ENCODE measurements around the gene BDKRB2. TPM values are rescaled to one million over a fixed set of nuclear protein-coding genes. Genes with fewer than 3 reads are reported as not detected.
A peak's percentile ranks its signal among the peaks of the same experiment; 100 is the strongest.

Gene BDKRB2
- total and polyA plus RNA-seq, 2 of the 8 experiments (the other 6 are each of a cell fraction or from before 2014, with no cell fraction given) = 0.13 to 0.21 TPM

GRCh38 chr14:96235426-96235825 is 30.8 kb downstream of the BDKRB2 start:
- Histone ChIP-seq H2BK12ac (ENCODE audit: low read depth, low read length) (peak overlapping the region; percentile 84; the same call in 1 of the 2 replicates), H3K23me2 (ENCODE audit: low read depth, low read length) (0 out of 2 replicates have a peak, but pooled peaks cover 2% of the 10 kb centered on the region), H4K5ac (ENCODE audit: insufficient read length, low read depth, low read length) (no peak overlapping the region), H4K91ac (replicated peaks; ENCODE audit: insufficient read length, low read length) (peak overlapping the region; percentile 83), H2AK5ac (ENCODE audit: low read depth, low read length) (no peak overlapping the region), H4K20me1 (replicated peaks in 1 of 2; ENCODE audit: control insufficient read depth in 1 of 2, insufficient read depth in 2 of 2, low read length in 2 of 2) (no peaks in the 10 kb centered on the region), H2AFZ (ENCODE audit: low read length) (0 out of 2 replicates have a peak overlapping the region, but pooled peaks have one; percentile 50), H3K4me2 (ENCODE audit: insufficient read depth in 1 of 2, low read depth in 2 of 2, low read length in 2 of 2) (0 out of 4 replicates have a peak overlapping the region, but pooled peaks of 1 of the 2 experiments have one; percentile 24), H3K4ac (replicated peaks; ENCODE audit: insufficient read length, low read depth, low read length) (no peak overlapping the region), H3K9ac (replicated peaks in 1 of 4; ENCODE audit: extremely low read depth in 1 of 4, low read depth in 3 of 4, low read length in 3 of 4) (no peak overlapping the region), H2BK15ac (ENCODE audit: low read length) (no peak overlapping the region), H3K4me1 (replicated peaks in 1 of 4; ENCODE audit: control insufficient read depth in 3 of 4, insufficient read depth in 4 of 4, low read length in 3 of 4) (peaks cover 0 to 5% (median 0%) of the 10 kb centered on the region in 4 experiments; a peak in 1 of 7 replicates), H3K79me2 (ENCODE audit: control insufficient read depth in 1 of 2, insufficient read depth in 2 of 2, low read length in 2 of 2) (no peaks in the 10 kb centered on the region), H4K8ac (ENCODE audit: extremely low read depth, insufficient read depth, low read length) (no peak overlapping the region), H3K27ac (ENCODE audit: low read depth, low read length) (no peak overlapping the region), H3K56ac (replicated peaks; ENCODE audit: insufficient read length, low read depth, low read length) (no peak overlapping the region), H3K23ac (ENCODE audit: insufficient read length) (no peak overlapping the region), H3K27me3 (replicated peaks in 1 of 4; ENCODE audit: control insufficient read depth in 3 of 4, extremely low read depth in 1 of 4, insufficient read depth in 3 of 4, low read length in 3 of 4) (no peaks in the 10 kb centered on the region), H3K9me3 (ENCODE audit: insufficient read depth in 2 of 2, low read depth in 1 of 2, low read length in 1 of 2) (no peaks in the 10 kb centered on the region; a peak in 1 of 4 replicates), H3K4me3 (ENCODE audit: extremely low read depth in 1 of 4, insufficient read depth in 2 of 4, low read depth in 3 of 4, low read length in 4 of 4) (no peak overlapping the region), H2BK120ac (replicated peaks; ENCODE audit: low read depth, low read length) (no peak overlapping the region), H2BK20ac (ENCODE audit: low read length) (0 out of 2 replicates have a peak overlapping the region, but pooled peaks have one; percentile 55), H3K18ac (ENCODE audit: extremely low read depth, low read length) (no peak overlapping the region; the same call in none of the 2 replicates), H3K36me3 (ENCODE audit: control insufficient read depth in 2 of 4, insufficient read depth in 4 of 4, low read length in 3 of 4) (no peaks in the 10 kb centered on the region), H2BK5ac (ENCODE audit: low read depth, low read length) (no peak overlapping the region), H3K14ac (ENCODE audit: insufficient read length) (no peak overlapping the region), H3K79me1 (ENCODE audit: low read depth, low read length) (no peaks in the 10 kb centered on the region)
- DNase-seq (ENCODE audit: low read depth in 1 of 2, low spot score in 2 of 2) (no peak), FAIRE-seq (no peak)
- CTCF ChIA-PET (ENCODE audit: partially characterized antibody) = interaction anchor here (0.6 to 2.7 kb wide), 9 partner anchors 10 to 235 kb away, joined by 3 to 9 read pairs (median 3); no protein-coding TSS in a partner anchor
- POLR2A ChIA-PET (ENCODE audit: partially characterized antibody) = interaction anchor here (0.7 kb wide), 1 partner anchor 9 kb away, joined by 3 read pairs; no protein-coding TSS in a partner anchor
- 81% methylated on average over 4 of the region's 4 CpGs; no CpG with 5 or more reads in 1 of the 2 experiments for WGBS, 2 experiments (ENCODE audit: extremely low coverage in 1 of 2, insufficient coverage in 1 of 2, insufficient read length in 1 of 2, insufficient replicate concordance in 2 of 2, low coverage in 1 of 2, low lambda C conversion rate in 2 of 2, missing lambda C conversion rate in 1 of 2)
- TF ChIP-seq SP1 (IDR thresholded peaks at IDR 0.05; ENCODE audit: low read depth, low read length) (peak; percentile 73; the same call in 1 of the 2 replicates), SAP30 (IDR thresholded peaks at IDR 0.05; ENCODE audit: insufficient read depth, insufficient replicate concordance, low read length) (no peak), TAF7 (optimal IDR thresholded peaks at IDR 0.05; ENCODE audit: borderline replicate concordance, low read depth, low read length) (no peak)

Data from H1 (cell line).